ENCODE results near the gene CFC1B.
"Not testable (repeated sequence)": the region's sequence is repeated elsewhere in the genome, so short reads cannot be mapped to it uniquely, and the experiment has no call there.

Gene CFC1B

DNA sequence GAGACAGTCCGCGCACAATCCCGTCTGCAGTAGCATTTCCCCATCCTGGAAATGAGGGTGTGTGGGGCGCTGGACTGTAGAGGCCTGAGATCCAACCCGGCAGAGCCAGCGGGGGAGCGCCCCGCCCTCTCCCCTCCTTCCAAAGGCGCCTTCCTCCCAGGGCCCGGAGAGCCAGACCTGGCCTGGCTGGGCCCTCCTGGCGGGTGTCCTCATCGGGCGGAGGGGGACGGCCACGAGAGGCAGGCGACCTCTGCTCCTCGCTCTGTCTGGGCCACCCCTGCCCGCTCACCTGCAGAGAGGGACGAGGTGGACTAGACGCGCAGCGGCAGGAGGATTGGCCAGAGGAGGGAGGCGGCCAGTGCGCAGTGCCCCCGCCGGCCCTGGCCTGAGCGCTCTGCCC is 28.5 kb downstream of the CFC1B start:
- not testable (repeated sequence) for H3K4me3 ChIP-seq (ENCODE audit: low read length); DNase-seq (ENCODE audit: low read depth, low spot score)

- H3K4me3 ChIP-seq (ENCODE audit: low read length); DNase-seq (ENCODE audit: low read depth, low spot score): not testable (repeated sequence)
These were observed 33.2 kb downstream of the CFC1B start for GRCh38 chr2:130554178-130554577.

GRCh38 chr2:130556441-130556840 is 35.4 kb downstream of the CFC1B start:
- DNase-seq (ENCODE audit: low read depth, low spot score); H3K4me3 ChIP-seq (ENCODE audit: low read length): not testable (repeated sequence)

DNA sequence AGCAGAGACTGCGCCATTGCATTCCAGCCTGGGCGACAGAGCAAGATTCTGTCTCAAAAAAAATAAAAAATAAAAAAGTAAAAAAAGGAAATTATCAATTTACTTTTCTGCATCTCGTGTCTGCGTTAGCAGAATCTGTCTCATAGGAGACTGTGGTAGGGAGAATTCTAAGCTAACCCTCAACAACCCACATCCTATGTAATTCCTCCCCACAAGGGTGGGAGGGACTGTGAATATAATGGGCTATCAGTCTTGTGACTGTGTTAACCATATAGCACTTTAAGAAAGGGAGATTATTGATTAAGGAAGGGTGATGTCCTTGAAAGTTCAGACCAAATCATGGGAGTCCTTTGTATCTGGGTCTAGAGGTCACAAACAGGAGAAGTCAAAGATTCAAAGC is 45.1 kb downstream of the CFC1B start:
- not testable (repeated sequence) for H3K4me3 ChIP-seq (ENCODE audit: low read length); DNase-seq (ENCODE audit: low read depth, low spot score)

DNA sequence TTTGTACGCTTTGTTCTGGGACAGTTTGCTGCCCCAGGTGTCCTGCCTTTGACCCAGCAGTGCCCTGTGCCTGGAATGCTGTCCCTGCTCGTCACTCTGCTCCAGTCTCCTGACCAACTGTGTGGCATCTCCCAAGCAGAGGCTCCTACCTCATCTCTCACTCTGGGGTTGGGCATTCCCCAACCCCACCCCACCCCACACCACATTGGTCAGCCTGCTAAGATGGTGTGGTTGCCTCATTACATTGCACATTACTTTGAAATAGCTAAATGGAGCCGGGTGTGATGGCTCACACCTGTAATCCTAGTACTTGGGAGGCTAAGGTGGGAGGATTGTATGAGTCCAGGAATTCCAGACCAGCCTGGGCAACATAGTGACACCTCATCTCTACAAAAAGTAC is 50.9 kb downstream of the CFC1B start:
- not testable (repeated sequence) for DNase-seq (ENCODE audit: low read depth, low spot score); H3K4me3 ChIP-seq (ENCODE audit: low read length)

DNA sequence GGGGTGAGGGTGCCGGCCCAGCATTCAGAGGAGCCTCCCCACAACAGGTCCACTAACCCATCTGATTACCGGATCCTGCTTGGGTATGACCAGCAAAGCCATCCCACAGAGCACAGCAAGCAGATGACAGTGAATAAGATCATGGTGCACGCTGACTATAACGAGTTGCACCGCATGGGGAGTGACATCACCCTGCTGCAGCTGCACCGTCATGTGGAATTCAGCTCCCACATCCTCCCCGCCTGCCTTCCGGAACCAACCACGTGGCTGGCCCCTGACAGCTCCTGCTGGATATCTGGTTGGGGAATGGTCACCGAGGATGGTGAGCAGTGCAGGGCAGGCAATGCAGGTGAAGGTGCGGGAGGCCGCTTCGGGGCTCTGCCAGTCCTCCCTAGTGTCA is 53.2 kb downstream of the CFC1B start:
- H3K4me3 ChIP-seq (ENCODE audit: low read length); DNase-seq (ENCODE audit: low read depth, low spot score): not testable (repeated sequence)

GRCh38 chr2:130576209-130576784 is 55.3 kb downstream of the CFC1B start:
- DNase-seq (ENCODE audit: low read depth, low spot score); H3K4me3 ChIP-seq (ENCODE audit: low read length): not testable (repeated sequence)

GRCh38 chr2:130577559-130577958 is 56.5 kb downstream of the CFC1B start:
- H3K4me3 ChIP-seq (ENCODE audit: low read length); DNase-seq (ENCODE audit: low read depth, low spot score): not testable (repeated sequence)
